Hepatocyte (in vitro differentiated cells): ENCODE results near the gene NCOA4. TPM values are rescaled to one million over a fixed set of nuclear protein-coding genes. Genes with fewer than 3 reads are reported as not detected.

Experiments
- DNase-seq: peaks from one replicate; pipeline ENCODE4 v3.0.0-alpha.2; 2016; ENCODE audit warnings: low spot score
- H2AFZ ChIP-seq: fragments of 200-600 bp; sonication (generic); 2 replicates; pipeline ENCODE4 v1.6.0; 2016; ENCODE audit warnings: antibody characterized with exemption, mild to moderate bottlenecking
- H3K27ac ChIP-seq: fragments of 200-600 bp; sonication (generic); 2 replicates; pipeline ENCODE4 v1.5.1; 2016; ENCODE audit warnings: mild to moderate bottlenecking
- H3K27me3 ChIP-seq: fragments of 200-600 bp; sonication (generic); 2 replicates; pipeline ENCODE4 v1.6.1; 2016
- H3K36me3 ChIP-seq: fragments of 200-600 bp; sonication (generic); replicated peaks from 2 replicates; pipeline ENCODE4 v1.5.1; 2016; ENCODE audit warnings: low read depth; ENCODE audit not compliant: insufficient read depth
- H3K4me1 ChIP-seq: fragments of 200-600 bp; sonication (generic); 2 replicates; pipeline ENCODE4 v1.5.1; 2016; ENCODE audit warnings: mild to moderate bottlenecking, moderate library complexity; ENCODE audit not compliant: insufficient read depth
- H3K4me2 ChIP-seq: fragments of 200-600 bp; sonication (generic); 2 replicates; pipeline ENCODE4 v1.6.0; 2016
- H3K4me3 ChIP-seq: fragments of 200-600 bp; sonication (generic); 2 replicates; pipeline ENCODE4 v1.5.1; 2016; ENCODE audit warnings: mild to moderate bottlenecking
- H3K79me2 ChIP-seq: fragments of 200-600 bp; sonication (generic); 2 replicates; pipeline ENCODE4 v1.6.0; 2017; ENCODE audit warnings: mild to moderate bottlenecking
- H3K9me2 ChIP-seq: fragments of 200-600 bp; sonication (generic); replicated peaks from 2 replicates; pipeline ENCODE4 v1.6.0; 2017; ENCODE audit warnings: mild to moderate bottlenecking; ENCODE audit not compliant: insufficient read depth
- H3K9me3 ChIP-seq: fragments of 200-600 bp; sonication (generic); 2 replicates; pipeline ENCODE4 v1.5.1; 2016; ENCODE audit warnings: low read depth, mild to moderate bottlenecking
- H4K20me1 ChIP-seq: fragments of 200-600 bp; sonication (generic); 2 replicates; pipeline ENCODE4 v1.6.0; 2016; ENCODE audit warnings: mild to moderate bottlenecking; ENCODE audit not compliant: insufficient read depth, poor library complexity, severe bottlenecking
- EZH2 ChIP-seq: fragments of 200-600 bp; sonication (generic); IDR thresholded peaks from 2 replicates; pipeline ENCODE4 v1.6.1; 2016; ENCODE audit warnings: antibody characterized with exemption, mild to moderate bottlenecking, borderline replicate concordance
- EZH2phosphoT487 ChIP-seq: fragments of 200-600 bp; sonication (generic); IDR thresholded peaks from one replicate; pipeline ENCODE4 v1.6.1; 2018; ENCODE audit warnings: antibody characterized with exemption, mild to moderate bottlenecking, low read depth, moderate library complexity; ENCODE audit not compliant: unreplicated experiment, severe bottlenecking
- WGBS: methylation state at CpG from one replicate; pipeline ENCODE4 v1.1.6; 2016; ENCODE audit warnings: low lambda C conversion rate; ENCODE audit errors: missing lambda C conversion rate; 5-methylcytosine and 5-hydroxymethylcytosine counted together
- polyA plus RNA-seq: library from polyadenylated mRNA; unstranded; fragments of >200 nt; fragmentation: Nextera tagmentation; extraction: Ambion mirVana; gene quantifications from 2 replicates; pipeline ENCODE4 v1.2.1, GENCODE V29; 2016
- total RNA-seq: library from RNA; depleted of rRNA; stranded (reverse); fragments of >200 nt; gene quantifications from 2 replicates; pipeline ENCODE4 v1.2.3, GENCODE V29; 2014
- TF ChIP-seq, protein P1 (sequence below): fragments of 200-600 bp; sonication (generic); IDR thresholded peaks from 2 replicates; pipeline ENCODE4 v1.5.1; 2016; ENCODE audit warnings: antibody characterized with exemption, mild to moderate bottlenecking; ENCODE audit not compliant: poor library complexity

The NCOA4 gene
- total and polyA plus RNA-seq, 2 experiments from 2014 or later: 81.8 to 171 TPM

DNA sequence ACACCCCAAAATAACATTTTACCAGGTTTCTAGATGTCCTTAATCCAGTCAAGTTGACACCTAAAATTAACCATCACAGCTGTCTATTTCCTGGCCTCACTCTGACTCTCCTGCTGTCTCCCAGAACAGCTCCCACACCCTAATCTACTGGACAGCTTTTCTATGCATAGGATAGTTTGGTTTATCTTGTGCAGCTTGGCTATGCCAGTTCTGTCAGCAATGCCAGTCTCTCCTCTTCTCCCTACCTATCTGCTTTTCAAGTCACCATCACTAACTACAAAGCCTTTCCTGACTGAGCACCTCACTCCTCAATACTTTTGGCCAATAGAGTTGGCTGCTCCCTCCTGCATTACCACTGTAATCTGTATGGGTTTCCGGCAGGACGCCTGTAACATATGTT lies 5.0 kb downstream of the NCOA4 start:
- Histone ChIP-seq H3K9me3 (no peaks in the 10 kb centered on the region), H3K4me1 (peaks cover 23% of the 10 kb centered on the region), H3K4me2 (peak overlapping the region; percentile 78), H3K9me2 (no peaks in the 10 kb centered on the region), H2AFZ (no peak overlapping the region), H3K27ac (no peak overlapping the region), H3K4me3 (no peak overlapping the region), H3K27me3 (no peaks in the 10 kb centered on the region), H3K36me3 (no peaks in the 10 kb centered on the region), H4K20me1 (peaks cover 76% of the 10 kb centered on the region), H3K79me2 (peaks cover 89% of the 10 kb centered on the region)
- DNase-seq: no peak
- WGBS: 89% methylated on average over 2 of the region's 2 CpGs
- TF ChIP-seq, protein P1, sequence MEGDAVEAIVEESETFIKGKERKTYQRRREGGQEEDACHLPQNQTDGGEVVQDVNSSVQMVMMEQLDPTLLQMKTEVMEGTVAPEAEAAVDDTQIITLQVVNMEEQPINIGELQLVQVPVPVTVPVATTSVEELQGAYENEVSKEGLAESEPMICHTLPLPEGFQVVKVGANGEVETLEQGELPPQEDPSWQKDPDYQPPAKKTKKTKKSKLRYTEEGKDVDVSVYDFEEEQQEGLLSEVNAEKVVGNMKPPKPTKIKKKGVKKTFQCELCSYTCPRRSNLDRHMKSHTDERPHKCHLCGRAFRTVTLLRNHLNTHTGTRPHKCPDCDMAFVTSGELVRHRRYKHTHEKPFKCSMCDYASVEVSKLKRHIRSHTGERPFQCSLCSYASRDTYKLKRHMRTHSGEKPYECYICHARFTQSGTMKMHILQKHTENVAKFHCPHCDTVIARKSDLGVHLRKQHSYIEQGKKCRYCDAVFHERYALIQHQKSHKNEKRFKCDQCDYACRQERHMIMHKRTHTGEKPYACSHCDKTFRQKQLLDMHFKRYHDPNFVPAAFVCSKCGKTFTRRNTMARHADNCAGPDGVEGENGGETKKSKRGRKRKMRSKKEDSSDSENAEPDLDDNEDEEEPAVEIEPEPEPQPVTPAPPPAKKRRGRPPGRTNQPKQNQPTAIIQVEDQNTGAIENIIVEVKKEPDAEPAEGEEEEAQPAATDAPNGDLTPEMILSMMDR: no peak
- TF ChIP-seq EZH2 (no peak), EZH2phosphoT487 (no peak)

DNA sequence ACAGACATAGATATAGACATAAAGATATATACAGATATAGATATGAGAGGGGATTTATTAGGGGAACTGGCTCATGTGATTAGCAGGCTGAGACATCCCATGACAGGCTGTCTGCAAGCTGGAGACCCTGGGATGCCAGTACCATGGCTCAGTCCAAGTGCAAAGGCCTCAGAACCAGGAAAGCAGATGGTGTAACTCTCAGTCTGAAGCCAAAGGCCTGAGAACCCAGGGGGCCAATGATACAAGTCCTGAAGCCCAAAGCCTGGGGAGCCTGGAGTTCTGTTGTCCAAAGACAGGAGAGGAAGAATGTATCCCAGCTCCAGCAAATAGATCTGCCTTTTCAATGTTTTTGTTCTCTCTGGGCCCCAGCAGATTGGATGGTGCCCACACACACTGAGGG lies 5.5 kb downstream of the NCOA4 start:
- DNase-seq: no peak
- H3K9me3 ChIP-seq: no peaks in the 10 kb centered on the region
- H2AFZ ChIP-seq: no peak overlapping the region
- TF ChIP-seq EZH2phosphoT487 (no peak), EZH2 (no peak)
- TF ChIP-seq, protein P1: no peak
- H3K27ac ChIP-seq: no peak overlapping the region
- no peaks in the 10 kb centered on the region for H3K9me2 ChIP-seq
- H3K4me2 ChIP-seq: peak overlapping the region; percentile 78
- peaks cover 27% of the 10 kb centered on the region for H3K4me1 ChIP-seq
- H3K36me3 ChIP-seq: no peaks in the 10 kb centered on the region
- peaks cover 91% of the 10 kb centered on the region for H3K79me2 ChIP-seq
- H4K20me1 ChIP-seq: peaks cover 80% of the 10 kb centered on the region
- no peaks in the 10 kb centered on the region for H3K27me3 ChIP-seq
- no peak overlapping the region for H3K4me3 ChIP-seq

DNA sequence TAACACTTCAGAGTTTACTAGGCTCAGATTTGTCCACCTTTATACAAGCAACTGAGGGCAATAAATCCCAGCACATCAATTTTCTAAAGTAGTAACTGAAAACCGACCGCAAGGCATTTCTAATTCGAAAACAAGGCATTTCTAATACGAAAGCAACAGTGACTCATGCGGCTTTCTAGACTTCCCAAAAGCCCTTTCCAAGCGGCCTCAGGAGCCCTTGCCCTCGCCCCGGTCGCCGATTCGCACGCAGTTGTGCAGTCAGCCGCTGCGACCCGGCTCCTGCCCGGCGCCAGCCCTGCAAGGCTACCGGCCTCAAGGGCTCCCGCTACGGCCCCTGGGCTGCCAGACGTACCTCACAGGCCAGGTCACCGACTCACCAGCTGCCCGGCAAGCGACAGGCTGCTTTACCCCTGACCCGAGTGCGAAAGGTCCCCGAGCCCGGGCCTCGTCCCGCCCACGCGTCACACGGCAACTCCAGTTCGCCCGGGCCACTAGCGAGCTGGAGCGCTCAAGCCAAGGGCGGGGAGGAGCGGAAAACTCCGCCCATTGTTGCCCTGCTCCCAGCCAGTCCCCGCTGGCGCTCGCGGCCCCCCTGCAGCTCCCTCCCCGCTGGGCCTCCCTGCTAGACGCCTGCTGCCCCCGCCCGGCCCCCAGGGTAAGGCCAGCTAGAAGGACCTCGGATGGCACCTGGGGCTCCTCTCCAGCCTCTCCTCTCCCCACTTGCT lies 7.3 kb downstream of the NCOA4 start:
- Histone ChIP-seq H4K20me1 (peaks cover 96% of the 10 kb centered on the region), H3K27me3 (no peaks in the 10 kb centered on the region), H3K27ac (peak overlapping the region; percentile 79), H3K4me1 (peaks cover 45% of the 10 kb centered on the region), H3K4me3 (peak overlapping the region; percentile 21), H2AFZ (peak overlapping the region; percentile 5), H3K36me3 (no peaks in the 10 kb centered on the region), H3K4me2 (peak overlapping the region; percentile 78), H3K79me2 (peaks cover 95% of the 10 kb centered on the region), H3K9me2 (no peaks in the 10 kb centered on the region), H3K9me3 (no peaks in the 10 kb centered on the region)
- TF ChIP-seq, protein P1: peak; percentile 25
- TF ChIP-seq EZH2phosphoT487: no peak
- DNase-seq: peak; percentile 96
- 2% methylated on average over 40 of the region's 49 CpGs for WGBS
